ENCODE measurements around the gene CRYBA2. TPM values are rescaled to one million over a fixed set of nuclear protein-coding genes. Genes with fewer than 3 reads are reported as not detected.

CRYBA2 gene
- total and polyA plus RNA-seq, 2 of the 8 experiments (the other 6 are each of a cell fraction or from before 2014, with no cell fraction given), result not detected

DNA sequence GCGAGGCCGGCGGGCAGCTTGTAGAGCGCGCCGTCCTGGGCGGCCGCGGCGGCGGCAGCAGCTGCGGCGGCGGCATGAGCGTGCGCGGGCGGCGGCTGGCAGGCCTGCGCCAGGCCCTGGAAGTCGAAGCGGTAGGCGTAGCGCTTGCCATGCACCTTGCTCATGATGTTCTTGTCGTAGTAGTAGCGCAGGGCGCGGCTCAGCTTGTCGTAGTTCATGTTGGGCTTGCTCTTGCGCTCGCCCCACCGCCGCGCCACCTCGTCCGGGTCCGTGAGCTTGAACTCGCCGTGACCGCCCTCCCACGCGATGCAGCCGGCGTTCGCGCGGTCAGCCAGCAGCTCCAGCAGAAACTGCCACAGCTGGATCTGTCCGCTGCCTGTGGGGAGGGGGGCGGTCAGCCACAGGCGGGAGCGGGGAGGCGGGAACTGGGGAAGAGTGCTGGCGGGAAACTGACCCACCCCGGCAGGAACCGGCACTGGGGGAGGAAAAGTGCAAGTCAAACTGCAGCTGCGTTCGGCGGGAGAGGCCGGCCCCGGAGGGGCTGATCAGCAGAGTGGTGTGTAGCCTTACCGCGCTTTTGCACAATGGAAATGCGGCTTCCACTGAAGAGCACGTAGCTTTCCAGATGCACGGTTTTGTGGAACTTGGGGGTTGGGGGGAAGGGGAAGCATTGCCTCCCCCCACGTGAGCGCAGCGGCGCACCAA is 11.2 kb downstream of the CRYBA2 start (continued):
- TF ChIP-seq SAP30 (IDR thresholded peaks at IDR 0.05; ENCODE audit: insufficient read depth, insufficient replicate concordance, low read length), result no peak
